ENCODE measurements around the gene FAM217B. TPM values are rescaled to one million over a fixed set of nuclear protein-coding genes. Genes with fewer than 3 reads are reported as not detected.
A peak's percentile ranks its signal among the peaks of the same experiment; 100 is the strongest.

FAM217B gene
- total and polyA plus RNA-seq, 2 of the 8 experiments (the other 6 are each of a cell fraction or from before 2014, with no cell fraction given) = 5.4 to 28.5 TPM

- no peak overlapping the region for H3K56ac ChIP-seq (replicated peaks; ENCODE audit: insufficient read length, low read depth, low read length)
- peak overlapping the region in 3 of 4 experiments; percentile 12 to 45 (median 37); a peak in 4 of 7 replicates for H3K9ac ChIP-seq (replicated peaks in 1 of 4; ENCODE audit: extremely low read depth in 1 of 4, low read depth in 3 of 4, low read length in 3 of 4)
- no peak overlapping the region for H2BK15ac ChIP-seq (ENCODE audit: low read length)
- H2BK120ac ChIP-seq (replicated peaks; ENCODE audit: low read depth, low read length) = peak overlapping the region; percentile 44
- CTCF ChIA-PET (ENCODE audit: partially characterized antibody) = interaction anchor here (0.8 to 4.1 kb wide), 5 partner anchors 9 to 64 kb away, joined by 3 to 12 read pairs (median 5); no protein-coding TSS in a partner anchor
- peak overlapping the region; percentile 25 to 57 (median 40); a peak in 7 of 8 replicates for H3K4me3 ChIP-seq (ENCODE audit: extremely low read depth in 1 of 4, insufficient read depth in 2 of 4, low read depth in 3 of 4, low read length in 4 of 4)
- H3K4ac ChIP-seq (replicated peaks; ENCODE audit: insufficient read length, low read depth, low read length) = no peak overlapping the region
- H3K79me2 ChIP-seq (ENCODE audit: control insufficient read depth in 1 of 2, insufficient read depth in 2 of 2, low read length in 2 of 2) = no peaks in the 10 kb centered on the region
- no peak overlapping the region for H4K8ac ChIP-seq (ENCODE audit: extremely low read depth, insufficient read depth, low read length)
- H3K4me1 ChIP-seq (replicated peaks in 1 of 4; ENCODE audit: control insufficient read depth in 3 of 4, insufficient read depth in 4 of 4, low read length in 3 of 4) = peaks cover 2 to 8% (median 5%) of the 10 kb centered on the region in 4 experiments; a peak in 5 of 7 replicates
- no peak for FAIRE-seq
- H3K18ac ChIP-seq (ENCODE audit: extremely low read depth, low read length) = no peak overlapping the region; the same call in 1 of the 2 replicates
- H3K4me2 ChIP-seq (ENCODE audit: insufficient read depth in 1 of 2, low read depth in 2 of 2, low read length in 2 of 2) = peak overlapping the region; percentile 70 to 90
- 11% methylated on average over 18 of the region's 18 CpGs; no CpG with 5 or more reads in 1 of the 2 experiments for WGBS, 2 experiments (ENCODE audit: extremely low coverage in 1 of 2, insufficient coverage in 1 of 2, insufficient read length in 1 of 2, insufficient replicate concordance in 2 of 2, low coverage in 1 of 2, low lambda C conversion rate in 2 of 2, missing lambda C conversion rate in 1 of 2)
- H3K27me3 ChIP-seq (replicated peaks in 1 of 4; ENCODE audit: control insufficient read depth in 3 of 4, extremely low read depth in 1 of 4, insufficient read depth in 3 of 4, low read length in 3 of 4) = peaks cover 0 to 3% (median under 1%) of the 10 kb centered on the region in 4 experiments; a peak in 1 of 7 replicates
- peaks cover 8% of the 10 kb centered on the region for H3K23me2 ChIP-seq (ENCODE audit: low read depth, low read length)
- POLR2A ChIA-PET (ENCODE audit: partially characterized antibody) = interaction anchor here (0.9 kb wide), 1 partner anchor 54 kb away, joined by 3 read pairs; the partner anchor contains the start of genes FAM217B and PPP1R3D
- no peak overlapping the region; the same call in 1 of the 2 replicates for H3K27ac ChIP-seq (ENCODE audit: low read depth, low read length)
- peak overlapping the region; percentile 51; the same call in 1 of the 2 replicates for H2AFZ ChIP-seq (ENCODE audit: low read length)
- peak overlapping the region; percentile 90; the same call in 1 of the 2 replicates for H2BK5ac ChIP-seq (ENCODE audit: low read depth, low read length)
- no peaks in the 10 kb centered on the region for H3K36me3 ChIP-seq (ENCODE audit: control insufficient read depth in 2 of 4, insufficient read depth in 4 of 4, low read length in 3 of 4)
- H3K79me1 ChIP-seq (ENCODE audit: low read depth, low read length) = no peaks in the 10 kb centered on the region
- peak overlapping the region; percentile 44; the same call in 1 of the 2 replicates for H2BK20ac ChIP-seq (ENCODE audit: low read length)
- H4K91ac ChIP-seq (replicated peaks; ENCODE audit: insufficient read length, low read length) = peak overlapping the region; percentile 36
- H2AK5ac ChIP-seq (ENCODE audit: low read depth, low read length) = no peak overlapping the region
- H3K9me3 ChIP-seq (ENCODE audit: insufficient read depth in 2 of 2, low read depth in 1 of 2, low read length in 1 of 2) = no peaks in the 10 kb centered on the region
- TF ChIP-seq CBX5 (IDR thresholded peaks at IDR 0.05; ENCODE audit: low read depth, low read length) = no peak
- TF ChIP-seq SIN3A (conservative IDR thresholded peaks at IDR 0.05 in 1 of 2, IDR thresholded peaks at IDR 0.05 in 1 of 2; ENCODE audit: low read depth in 1 of 2, low read length in 2 of 2) = no peak
- TF ChIP-seq SIRT6 (IDR thresholded peaks at IDR 0.05; ENCODE audit: low read length) = no peak
- TF ChIP-seq, protein P1, sequence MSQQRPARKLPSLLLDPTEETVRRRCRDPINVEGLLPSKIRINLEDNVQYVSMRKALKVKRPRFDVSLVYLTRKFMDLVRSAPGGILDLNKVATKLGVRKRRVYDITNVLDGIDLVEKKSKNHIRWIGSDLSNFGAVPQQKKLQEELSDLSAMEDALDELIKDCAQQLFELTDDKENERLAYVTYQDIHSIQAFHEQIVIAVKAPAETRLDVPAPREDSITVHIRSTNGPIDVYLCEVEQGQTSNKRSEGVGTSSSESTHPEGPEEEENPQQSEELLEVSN (IDR thresholded peaks at IDR 0.05) = peak; percentile 66
- no peak for TF ChIP-seq RFX5 (IDR thresholded peaks at IDR 0.05; ENCODE audit: borderline replicate concordance, low read depth, low read length)
- 0 out of 2 replicates have a peak, but pooled peaks have one; percentile 2 for TF ChIP-seq TAF1 (IDR thresholded peaks at IDR 0.05; ENCODE audit: low read depth, low read length)
- TF ChIP-seq, protein P2, sequence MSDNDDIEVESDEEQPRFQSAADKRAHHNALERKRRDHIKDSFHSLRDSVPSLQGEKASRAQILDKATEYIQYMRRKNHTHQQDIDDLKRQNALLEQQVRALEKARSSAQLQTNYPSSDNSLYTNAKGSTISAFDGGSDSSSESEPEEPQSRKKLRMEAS (IDR thresholded peaks at IDR 0.05) = peak; percentile 70
- peak overlapping the region; percentile 1 for H4K5ac ChIP-seq (ENCODE audit: insufficient read length, low read depth, low read length)
- no peak overlapping the region for H3K23ac ChIP-seq (ENCODE audit: insufficient read length)
- H3K14ac ChIP-seq (ENCODE audit: insufficient read length) = no peak overlapping the region
- H2BK12ac ChIP-seq (ENCODE audit: low read depth, low read length) = peak overlapping the region; percentile 27
- no peaks in the 10 kb centered on the region for H4K20me1 ChIP-seq (replicated peaks in 1 of 2; ENCODE audit: control insufficient read depth in 1 of 2, insufficient read depth in 2 of 2, low read length in 2 of 2)
- DNase-seq (ENCODE audit: low read depth in 1 of 2, low spot score in 2 of 2) = no peak
Measured at GRCh38 chr20:59993736-59994430, 53.7 kb downstream of the FAM217B start.

Measured in H1 (cell line).